GM06990 (cell line): ENCODE results near the gene TMEM254.
"Not testable (repeated sequence)": the region's sequence is repeated elsewhere in the genome, so short reads cannot be mapped to it uniquely, and the experiment has no call there.

Experiments
- DNase-seq: peaks from one replicate; pipeline ENCODE4 v3.0.0-alpha.2; 2011; ENCODE audit not compliant: insufficient read length; ENCODE audit errors: extremely low read depth
- H3K27me3 ChIP-seq: replicated peaks from 2 replicates; pipeline ENCODE4 v1.6.0; 2011; ENCODE audit warnings: low read length; ENCODE audit not compliant: control insufficient read depth, insufficient read depth
- H3K36me3 ChIP-seq: 2 replicates; pipeline ENCODE4 v1.5.1; 2011; ENCODE audit warnings: low read length; ENCODE audit not compliant: control insufficient read depth, insufficient read depth
- H3K4me3 ChIP-seq: replicated peaks from 2 replicates; pipeline ENCODE4 v1.5.1; 2011; ENCODE audit warnings: low read depth, mild to moderate bottlenecking, control low read depth, low read length
- CTCF ChIP-seq: IDR thresholded peaks from 2 replicates; pipeline ENCODE4 v1.5.1; 2011; ENCODE audit warnings: low read length, control low read depth, mild to moderate bottlenecking, inconsistent platforms; ENCODE audit not compliant: insufficient read depth, poor library complexity, severe bottlenecking

The TMEM254 gene, protein sequence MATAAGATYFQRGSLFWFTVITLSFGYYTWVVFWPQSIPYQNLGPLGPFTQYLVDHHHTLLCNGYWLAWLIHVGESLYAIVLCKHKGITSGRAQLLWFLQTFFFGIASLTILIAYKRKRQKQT

GRCh38 chr10:80078448-80079311, at the start of gene TMEM254:
TMEM254 (plus strand) TSS chr10:80078665; CDS start chr10:80078700, 35 bp downstream.
- no peak for TF ChIP-seq CTCF
- Histone ChIP-seq H3K27me3 (no peaks in the 10 kb centered on the region), H3K4me3 (peak within 1 kb of the TSS; percentile 87), H3K36me3 (no peaks in the 10 kb centered on the region)
- peak; percentile 87 for DNase-seq

GRCh38 chr10:80029205-80029604, 49.3 kb upstream of the TMEM254 start:
- not testable (repeated sequence) for H3K36me3 ChIP-seq, H3K4me3 ChIP-seq, H3K27me3 ChIP-seq, DNase-seq
- peak; percentile 22 for TF ChIP-seq CTCF

DNA sequence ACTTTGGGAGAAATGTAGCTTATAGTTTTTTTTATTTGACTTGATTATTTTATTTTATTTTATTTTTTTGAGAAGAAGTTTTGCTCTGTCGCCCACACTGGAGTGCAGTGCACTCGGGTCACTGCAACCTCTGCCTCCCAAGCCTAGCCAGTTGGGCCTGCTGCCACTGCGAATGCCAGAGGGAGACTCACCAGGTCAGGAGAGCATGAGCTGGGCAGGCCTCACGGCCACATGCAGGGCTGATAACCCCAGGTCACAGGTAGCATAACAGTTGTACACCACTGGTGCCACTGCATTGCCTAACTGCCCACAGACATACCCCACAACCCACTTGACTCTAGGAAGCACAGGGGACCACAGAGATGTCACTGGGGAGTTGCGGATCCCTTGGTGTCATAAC, 48.6 kb upstream of the TMEM254 start:
- not testable (repeated sequence) for H3K36me3 ChIP-seq, DNase-seq

GRCh38 chr10:80032503-80032902, 46.0 kb upstream of the TMEM254 start:
- no peaks in the 10 kb centered on the region for H3K36me3 ChIP-seq
- H3K27me3 ChIP-seq: no peaks in the 10 kb centered on the region
- no peak overlapping the region for H3K4me3 ChIP-seq
- TF ChIP-seq CTCF: no peak
- no peak for DNase-seq

More for the DNA sequence above, 48.6 kb upstream of the TMEM254 start:
- not testable (repeated sequence) for H3K27me3 ChIP-seq, H3K4me3 ChIP-seq

DNA sequence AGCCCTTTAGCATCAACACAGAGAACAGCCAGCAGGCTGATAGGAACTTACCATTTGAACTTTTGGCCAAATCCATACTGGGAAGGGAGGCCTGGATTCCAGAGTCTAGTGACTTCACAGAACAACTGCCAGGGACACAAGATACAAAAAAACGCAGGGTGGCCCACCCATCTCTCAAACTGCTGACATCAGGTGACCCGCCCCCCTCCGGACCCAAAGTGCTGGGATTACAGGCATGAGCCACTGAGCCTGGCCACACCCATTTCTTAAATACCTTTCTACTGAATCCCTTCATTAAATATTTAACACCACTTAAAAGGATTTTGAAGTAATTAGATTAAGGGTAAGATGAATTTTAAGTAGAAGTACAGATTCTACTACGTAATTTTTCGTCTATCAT, 43.7 kb upstream of the TMEM254 start:
- not testable (repeated sequence) for H3K36me3 ChIP-seq, H3K4me3 ChIP-seq, H3K27me3 ChIP-seq, DNase-seq

DNA sequence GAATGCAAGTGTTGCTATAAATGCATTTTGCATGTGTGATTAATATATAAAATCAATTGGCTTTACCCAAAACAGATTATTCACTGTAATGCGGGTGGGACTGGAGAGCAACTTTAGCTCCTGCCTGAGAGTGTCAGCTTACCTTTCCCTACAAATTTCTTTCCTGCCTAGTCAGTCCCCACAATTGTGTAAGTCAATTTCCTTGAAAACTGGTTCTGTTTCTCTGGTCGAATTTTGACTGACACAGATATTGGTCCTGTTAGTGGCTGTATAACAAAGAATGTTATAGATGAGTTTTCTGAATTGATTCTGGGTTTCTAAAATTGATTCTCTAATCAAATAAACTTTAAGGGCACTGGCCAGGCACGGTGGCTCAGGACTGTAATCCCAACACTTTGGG, 43.0 kb upstream of the TMEM254 start:
- not testable (repeated sequence) for H3K27me3 ChIP-seq, H3K4me3 ChIP-seq, DNase-seq, H3K36me3 ChIP-seq

DNA sequence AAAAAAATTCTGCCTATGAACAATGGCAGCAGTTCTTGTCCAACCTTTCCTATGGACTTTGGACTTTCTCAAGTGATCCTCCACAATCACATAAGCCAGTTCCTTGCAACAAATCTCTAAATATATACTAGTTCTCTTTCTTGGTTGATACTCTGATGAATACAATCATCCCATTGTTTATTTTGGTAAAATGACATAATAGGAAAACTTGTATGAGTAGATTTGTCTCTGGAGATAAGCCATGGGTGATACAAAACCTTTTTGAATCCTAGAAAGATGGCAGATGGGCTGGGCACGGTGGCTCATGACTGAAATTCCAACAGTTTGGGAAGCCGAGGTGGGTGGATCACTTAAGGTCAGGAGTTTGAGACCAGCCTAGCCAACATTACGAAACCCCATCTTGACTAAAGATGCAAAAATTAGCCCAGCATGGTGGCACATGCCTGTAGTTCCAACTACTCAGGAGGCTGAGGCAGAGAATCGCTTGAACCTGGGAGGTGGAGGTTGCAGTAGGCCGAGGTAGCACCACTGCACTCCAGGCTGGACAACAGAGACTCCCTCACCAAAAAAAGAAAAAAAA, 41.5 kb upstream of the TMEM254 start:
- not testable (repeated sequence) for H3K4me3 ChIP-seq

DNA sequence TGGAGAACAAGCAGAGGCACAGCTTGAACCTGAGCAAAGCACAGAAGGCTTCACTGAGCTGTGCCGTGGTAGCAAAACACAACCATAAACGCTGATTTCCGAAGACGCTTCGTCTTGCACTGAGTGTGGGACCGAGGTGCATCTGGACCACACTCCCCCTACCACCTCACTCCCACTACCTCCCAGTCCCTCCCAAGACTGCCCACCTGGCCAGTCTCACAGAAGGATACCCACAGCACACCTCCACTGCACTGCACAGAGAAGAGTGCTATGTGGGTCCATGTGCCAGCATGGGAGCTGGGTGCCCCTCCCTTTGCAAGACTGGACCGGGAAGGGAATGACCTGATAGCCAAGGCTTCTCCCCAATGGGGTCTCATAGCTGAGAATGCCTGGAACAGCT, 40.2 kb upstream of the TMEM254 start:
- not testable (repeated sequence) for DNase-seq, H3K4me3 ChIP-seq, H3K36me3 ChIP-seq, H3K27me3 ChIP-seq

More for the DNA sequence above, 41.5 kb upstream of the TMEM254 start:
- DNase-seq, H3K27me3 ChIP-seq, H3K36me3 ChIP-seq: not testable (repeated sequence)
